Ishikawa (cell line): ENCODE data around the gene CACUL1.

ENCODE experiments used
- CEBPB ChIP-seq: IDR thresholded peaks from 2 replicates; pipeline ENCODE4 v1.6.1; 2012
- CREB1 ChIP-seq: IDR thresholded peaks from 2 replicates; pipeline ENCODE4 v1.6.1; 2012; ENCODE audit warnings: low read depth
- EGR1 ChIP-seq: IDR thresholded peaks from 2 replicates; pipeline ENCODE4 v1.6.1; 2012
- EP300 ChIP-seq: IDR thresholded peaks from 2 replicates; pipeline ENCODE4 v1.6.1; 2012; ENCODE audit warnings: borderline replicate concordance
- FOXM1 ChIP-seq: IDR thresholded peaks from 2 replicates; pipeline ENCODE4 v1.6.1; 2012; ENCODE audit warnings: low read depth, borderline replicate concordance
- MAX ChIP-seq: IDR thresholded peaks from 2 replicates; pipeline ENCODE4 v1.6.1; 2012
- NFIC ChIP-seq: IDR thresholded peaks from 2 replicates; pipeline ENCODE4 v1.6.1; 2012
- RAD21 ChIP-seq: IDR thresholded peaks from 2 replicates; pipeline ENCODE4 v1.6.1; 2012; ENCODE audit warnings: low read depth
- REST ChIP-seq: IDR thresholded peaks from 2 replicates; pipeline ENCODE4 v1.6.1; 2012; ENCODE audit warnings: low read depth, mild to moderate bottlenecking
- TAF1 ChIP-seq: IDR thresholded peaks from 2 replicates; pipeline ENCODE4 v1.6.1; 2012; ENCODE audit warnings: low read depth, mild to moderate bottlenecking
- TCF12 ChIP-seq: IDR thresholded peaks from 2 replicates; pipeline ENCODE4 v1.6.1; 2012; ENCODE audit warnings: low read depth
- TEAD4 ChIP-seq: IDR thresholded peaks from 2 replicates; pipeline ENCODE4 v1.6.1; 2012
- USF1 ChIP-seq: IDR thresholded peaks from 2 replicates; pipeline ENCODE4 v1.6.1; 2012
- YY1 ChIP-seq: IDR thresholded peaks from 2 replicates; pipeline ENCODE4 v1.6.1; 2012; ENCODE audit warnings: low read depth
- ZBTB7A ChIP-seq: IDR thresholded peaks from 2 replicates; pipeline ENCODE4 v1.6.1; 2012; ENCODE audit warnings: low read depth

The CACUL1 gene

GRCh38 chr10:118672153-118672552 lies 82.6 kb downstream of the CACUL1 start:
- TF ChIP-seq MAX (no peak), RAD21 (no peak), ZBTB7A (no peak), FOXM1 (no peak), TCF12 (no peak), NFIC (no peak)

- TF ChIP-seq ZBTB7A, result no peak
- TF ChIP-seq RAD21, result no peak
- no peak for TF ChIP-seq FOXM1
- TF ChIP-seq TEAD4, result no peak
- no peak for TF ChIP-seq USF1
- no peak for TF ChIP-seq MAX
- TF ChIP-seq YY1, result no peak
- TF ChIP-seq TAF1, result no peak
- TF ChIP-seq CEBPB, result no peak
- TF ChIP-seq EGR1, result no peak
- no peak for TF ChIP-seq CREB1
- TF ChIP-seq EP300, result no peak
- TF ChIP-seq REST, result no peak
- TF ChIP-seq NFIC, result no peak
- no peak for TF ChIP-seq TCF12
Observed at GRCh38 chr10:118670472-118671124, 84.2 kb downstream of the CACUL1 start.

- TF ChIP-seq YY1, result no peak
- no peak for TF ChIP-seq TCF12
- no peak for TF ChIP-seq CREB1
- TF ChIP-seq EGR1, result no peak
- no peak for TF ChIP-seq CEBPB
- no peak for TF ChIP-seq USF1
- TF ChIP-seq MAX, result no peak
- TF ChIP-seq EP300, result no peak
- TF ChIP-seq TAF1, result no peak
- TF ChIP-seq RAD21, result no peak
- no peak for TF ChIP-seq REST
- no peak for TF ChIP-seq NFIC
Observed at GRCh38 chr10:118669835-118670234, 84.9 kb downstream of the CACUL1 start.

- TF ChIP-seq ZBTB7A (no peak), REST (no peak), CEBPB (no peak), CREB1 (no peak), EP300 (no peak), EGR1 (no peak)
Observed at GRCh38 chr10:118669020-118669791, 85.6 kb downstream of the CACUL1 start.
